Activated naive CD8-positive, alpha-beta T cell treated with anti-CD3 and anti-CD28 coated beads, Interleukin-2, amount 50 U/mL, for 24 hours (primary cell): ENCODE data around the gene BRD7.

Experiments
- ATAC-seq: fragments of 150-1000 bp; cut with Tn5 transposase; one replicate; pipeline ENCODE4 v1.10.0; 2021
- DNase-seq: peaks from one replicate; pipeline ENCODE4 v3.0.0; 2021
- H3K27ac Mint-ChIP-seq: one replicate; pipeline ENCODE4 v1.8.0; 2021; ENCODE audit warnings: mild to moderate bottlenecking, mixed read lengths
- H3K27me3 Mint-ChIP-seq: one replicate; pipeline ENCODE4 v1.8.0; 2021; ENCODE audit warnings: mixed read lengths
- H3K36me3 Mint-ChIP-seq: one replicate; pipeline ENCODE4 v1.8.0; 2021; ENCODE audit warnings: low read depth, mixed read lengths
- H3K4me1 Mint-ChIP-seq: one replicate; pipeline ENCODE4 v1.8.0; 2021; ENCODE audit warnings: mixed read lengths
- H3K4me3 Mint-ChIP-seq: one replicate; pipeline ENCODE4 v1.8.0; 2021; ENCODE audit warnings: mild to moderate bottlenecking, moderate library complexity, mixed read lengths
- H3K9me3 Mint-ChIP-seq: one replicate; pipeline ENCODE4 v1.8.0; 2021; ENCODE audit warnings: mixed read lengths

BRD7 gene

GRCh38 chr16:50373780-50374179 lies 5.0 kb upstream of the BRD7 start:
- H3K27ac Mint-ChIP-seq: no peak overlapping the region
- DNase-seq: no peak

GRCh38 chr16:50373345-50373701 lies 4.5 kb upstream of the BRD7 start:
- no peak overlapping the region for H3K27ac Mint-ChIP-seq
- peaks cover 8% of the 10 kb centered on the region for H3K4me1 Mint-ChIP-seq
- no peak for DNase-seq

More at GRCh38 chr16:50373780-50374179, 5.0 kb upstream of the BRD7 start:
- ATAC-seq: no peak
- Mint-ChIP-seq H3K27me3 (no peaks in the 10 kb centered on the region), H3K4me1 (peaks cover 8% of the 10 kb centered on the region), H3K9me3 (no peaks in the 10 kb centered on the region), H3K36me3 (no peaks in the 10 kb centered on the region), H3K4me3 (no peak overlapping the region)

GRCh38 chr16:50372611-50373344 lies 4.0 kb upstream of the BRD7 start:
- Mint-ChIP-seq H3K27ac (no peak overlapping the region), H3K4me1 (peaks cover 11% of the 10 kb centered on the region)
- DNase-seq: no peak

More at GRCh38 chr16:50373345-50373701, 4.5 kb upstream of the BRD7 start:
- no peaks in the 10 kb centered on the region for H3K36me3 Mint-ChIP-seq
- H3K4me3 Mint-ChIP-seq: no peak overlapping the region
- H3K27me3 Mint-ChIP-seq: no peaks in the 10 kb centered on the region
- ATAC-seq: no peak
- H3K9me3 Mint-ChIP-seq: no peaks in the 10 kb centered on the region

GRCh38 chr16:50371936-50372595 lies 3.3 kb upstream of the BRD7 start:
- no peaks in the 10 kb centered on the region for H3K27me3 Mint-ChIP-seq
- no peak for ATAC-seq
- H3K36me3 Mint-ChIP-seq: peaks cover 6% of the 10 kb centered on the region
- no peaks in the 10 kb centered on the region for H3K9me3 Mint-ChIP-seq
- H3K4me3 Mint-ChIP-seq: no peak overlapping the region
- no peak overlapping the region for H3K27ac Mint-ChIP-seq
- H3K4me1 Mint-ChIP-seq: peaks cover 18% of the 10 kb centered on the region
- DNase-seq: no peak

More at GRCh38 chr16:50372611-50373344, 4.0 kb upstream of the BRD7 start:
- Mint-ChIP-seq H3K4me3 (no peak overlapping the region), H3K9me3 (no peaks in the 10 kb centered on the region), H3K27me3 (no peaks in the 10 kb centered on the region), H3K36me3 (peaks cover 3% of the 10 kb centered on the region)
- no peak for ATAC-seq

GRCh38 chr16:50371036-50371716 lies 2.4 kb upstream of the BRD7 start:
- DNase-seq (no peak), ATAC-seq (no peak)
- Mint-ChIP-seq H3K4me1 (peaks cover 26% of the 10 kb centered on the region), H3K36me3 (peaks cover 10% of the 10 kb centered on the region), H3K4me3 (no peak overlapping the region), H3K9me3 (no peaks in the 10 kb centered on the region), H3K27ac (no peak overlapping the region), H3K27me3 (no peaks in the 10 kb centered on the region)

DNA sequence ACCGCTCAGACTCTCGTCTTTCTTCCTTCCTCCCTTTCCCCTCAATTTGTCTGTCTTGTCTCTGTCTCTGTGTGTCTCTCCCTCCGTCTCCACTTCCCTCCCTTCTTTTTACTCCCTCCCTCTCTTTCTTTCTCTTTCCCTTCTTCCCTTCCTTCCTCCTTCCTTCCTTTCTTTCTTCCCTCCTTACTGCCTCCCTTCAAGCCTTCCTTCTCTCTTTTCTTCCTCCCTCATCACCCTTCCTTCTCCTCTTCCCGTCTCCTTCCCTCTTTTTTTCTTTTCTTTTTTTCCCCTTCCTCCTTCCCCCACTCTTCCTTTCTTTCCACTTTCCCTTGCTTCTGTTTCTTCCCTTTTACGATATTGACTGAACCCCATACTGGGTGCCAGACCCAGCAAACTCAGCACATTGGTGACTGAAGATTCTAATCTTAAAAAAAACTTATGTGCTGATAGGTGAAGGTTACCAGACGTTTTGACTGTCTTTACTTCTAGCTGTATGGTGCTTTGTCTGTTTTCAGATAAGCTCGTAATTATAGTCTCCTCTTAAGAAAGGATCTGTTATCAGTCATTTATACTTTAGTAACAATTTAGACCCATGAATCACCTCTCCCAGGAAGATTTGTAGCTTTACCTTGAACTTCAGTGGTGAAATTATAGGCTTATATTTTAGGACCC lies 481 bp upstream of the BRD7 start:
- Mint-ChIP-seq H3K9me3 (no peaks in the 10 kb centered on the region), H3K27ac (peak overlapping the region; percentile 75), H3K4me3 (peak overlapping the region; percentile 81), H3K36me3 (peaks cover 26% of the 10 kb centered on the region), H3K4me1 (peaks cover 41% of the 10 kb centered on the region), H3K27me3 (no peaks in the 10 kb centered on the region)
- no peak for ATAC-seq
- no peak for DNase-seq

- Mint-ChIP-seq H3K27ac (peak overlapping the region; percentile 70), H3K36me3 (peaks cover 36% of the 10 kb centered on the region)
- DNase-seq: no peak
Measured at GRCh38 chr16:50367777-50368409, 895 bp downstream of the BRD7 start.

DNA sequence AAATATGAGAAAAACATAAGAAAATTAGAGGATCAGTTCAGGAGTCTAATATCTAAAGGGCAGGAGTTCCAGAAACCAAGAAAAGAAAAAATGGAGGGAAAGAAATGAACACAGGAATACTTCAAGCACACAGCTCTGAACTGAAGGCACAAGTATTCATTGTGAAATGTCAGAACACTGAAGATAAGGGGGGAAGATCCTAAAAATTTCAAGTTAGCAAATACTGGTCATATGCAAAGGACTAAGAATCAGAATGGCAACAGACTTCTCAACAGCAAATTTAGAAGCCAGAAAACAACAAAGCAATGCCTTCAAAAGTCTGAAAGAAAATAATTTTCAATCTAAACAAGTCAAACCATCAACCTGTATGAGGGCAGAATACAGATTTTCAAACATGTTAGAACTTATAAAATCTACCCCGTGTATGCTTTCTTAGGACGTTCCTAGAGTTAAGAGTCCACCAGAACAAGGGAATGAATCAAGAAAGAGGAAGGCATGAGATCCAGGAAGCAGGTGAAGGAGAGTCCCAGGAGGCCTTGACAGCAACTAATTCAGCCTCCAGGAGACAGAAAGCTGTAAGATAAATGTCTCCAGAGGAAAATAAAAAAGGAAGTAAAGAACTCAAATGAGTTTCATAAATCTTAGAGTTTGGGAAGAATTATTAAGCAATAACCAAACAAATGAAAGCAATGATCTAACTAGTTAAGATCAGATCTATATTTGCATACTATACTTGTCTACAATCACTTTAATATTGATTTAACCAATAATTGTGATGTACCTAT lies 2.8 kb downstream of the BRD7 start:
- Mint-ChIP-seq H3K36me3 (peaks cover 43% of the 10 kb centered on the region), H3K27me3 (no peaks in the 10 kb centered on the region), H3K9me3 (no peaks in the 10 kb centered on the region), H3K4me1 (peaks cover 52% of the 10 kb centered on the region), H3K4me3 (peak overlapping the region; percentile 41), H3K27ac (no peak overlapping the region)
- ATAC-seq (no peak), DNase-seq (no peak)

More at GRCh38 chr16:50367777-50368409, 895 bp downstream of the BRD7 start:
- peak overlapping the region; percentile 89 for H3K4me3 Mint-ChIP-seq
- H3K9me3 Mint-ChIP-seq: no peaks in the 10 kb centered on the region
- ATAC-seq: no peak
- H3K27me3 Mint-ChIP-seq: no peaks in the 10 kb centered on the region
- H3K4me1 Mint-ChIP-seq: peaks cover 43% of the 10 kb centered on the region

GRCh38 chr16:50363656-50364055 lies 5.1 kb downstream of the BRD7 start:
- Mint-ChIP-seq H3K27ac (no peak overlapping the region), H3K4me3 (no peak overlapping the region), H3K27me3 (no peaks in the 10 kb centered on the region), H3K36me3 (peaks cover 54% of the 10 kb centered on the region), H3K9me3 (no peaks in the 10 kb centered on the region), H3K4me1 (peaks cover 59% of the 10 kb centered on the region)
- no peak for DNase-seq
- ATAC-seq: no peak

DNA sequence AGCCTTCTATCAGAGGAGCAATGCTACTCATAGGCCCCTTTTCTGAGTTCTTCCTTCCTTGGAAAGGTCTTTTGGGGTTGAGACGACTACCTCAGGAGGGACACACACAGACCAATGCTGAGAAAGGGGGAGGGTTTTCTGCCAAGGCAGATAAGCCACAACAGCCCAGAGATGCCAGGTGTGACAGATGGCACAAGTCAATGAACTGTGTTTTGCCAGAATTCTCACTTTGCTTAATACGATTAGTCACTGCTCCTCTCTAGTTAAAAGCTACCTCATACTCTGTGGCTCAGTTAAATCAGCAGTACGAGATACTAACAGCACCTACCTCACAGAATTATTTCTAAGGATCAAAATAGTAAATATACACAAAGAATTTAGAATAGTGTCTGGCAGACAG lies 8.0 kb downstream of the BRD7 start:
- H3K9me3 Mint-ChIP-seq: no peaks in the 10 kb centered on the region
- H3K4me1 Mint-ChIP-seq: peaks cover 37% of the 10 kb centered on the region

DNA sequence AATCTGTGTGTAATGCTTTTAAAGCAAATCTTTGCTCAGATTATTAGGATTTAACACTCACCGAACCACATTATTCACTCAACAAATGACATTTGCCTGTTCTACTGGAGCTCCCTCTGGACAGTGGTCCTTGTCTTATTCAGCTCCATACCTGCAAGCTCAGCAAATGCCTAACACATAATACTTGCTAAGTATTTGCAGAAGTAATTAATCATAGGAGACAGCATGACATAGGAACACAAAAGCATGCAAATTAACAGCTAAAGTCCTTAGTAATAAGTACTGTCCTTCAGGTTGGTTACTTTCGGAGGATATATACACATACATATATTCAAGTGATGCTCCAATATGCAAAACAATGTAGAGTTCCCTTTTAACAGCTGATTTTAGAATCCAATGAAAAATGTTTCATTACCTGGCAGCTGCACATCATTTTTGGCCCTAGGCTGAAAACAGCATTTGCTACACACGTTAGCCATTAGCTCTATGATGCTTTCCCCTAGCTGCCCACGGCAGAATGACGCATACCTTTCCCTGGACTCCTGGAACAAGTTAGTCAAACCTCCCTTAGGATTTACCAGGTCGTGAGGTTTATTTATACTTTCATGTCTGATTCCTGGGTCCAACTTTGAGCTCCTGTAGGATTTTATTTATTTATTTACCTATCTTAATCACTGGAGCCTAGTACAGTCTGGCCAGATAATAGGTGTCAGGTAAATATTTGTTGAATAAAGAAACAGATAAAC lies 8.6 kb downstream of the BRD7 start:
- DNase-seq: no peak
- H3K27ac Mint-ChIP-seq: peak overlapping the region; percentile 20
- no peak for ATAC-seq
- no peak overlapping the region for H3K4me3 Mint-ChIP-seq
- no peaks in the 10 kb centered on the region for H3K9me3 Mint-ChIP-seq
- peaks cover 31% of the 10 kb centered on the region for H3K4me1 Mint-ChIP-seq
- H3K27me3 Mint-ChIP-seq: no peaks in the 10 kb centered on the region
- peaks cover 43% of the 10 kb centered on the region for H3K36me3 Mint-ChIP-seq

More for the DNA sequence above, 8.0 kb downstream of the BRD7 start:
- H3K27me3 Mint-ChIP-seq: no peaks in the 10 kb centered on the region
- peaks cover 46% of the 10 kb centered on the region for H3K36me3 Mint-ChIP-seq
- ATAC-seq (no peak), DNase-seq (no peak)
- no peak overlapping the region for H3K4me3 Mint-ChIP-seq
- peak overlapping the region; percentile 20 for H3K27ac Mint-ChIP-seq

DNA sequence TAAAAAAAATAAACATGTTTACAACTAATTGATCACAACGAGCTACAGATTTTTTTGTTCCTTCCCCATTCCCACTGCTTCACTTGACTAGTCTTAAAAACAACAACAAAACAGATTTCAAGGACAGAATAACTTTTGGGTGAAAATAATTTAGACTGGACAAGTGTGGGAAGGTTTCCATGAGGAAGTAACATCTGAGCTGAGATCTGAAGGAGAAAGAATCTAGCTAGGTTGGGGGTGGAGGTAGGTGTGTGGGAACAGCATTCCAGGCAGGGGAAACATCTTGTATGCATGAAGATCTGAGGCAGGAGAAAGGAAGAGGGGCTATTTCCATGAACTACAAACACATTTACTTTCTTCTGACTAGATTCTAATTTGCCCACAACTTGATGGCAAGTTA lies 9.2 kb downstream of the BRD7 start:
- no peaks in the 10 kb centered on the region for H3K9me3 Mint-ChIP-seq
- no peaks in the 10 kb centered on the region for H3K27me3 Mint-ChIP-seq
- H3K36me3 Mint-ChIP-seq: peaks cover 45% of the 10 kb centered on the region
- no peak for DNase-seq
- peaks cover 27% of the 10 kb centered on the region for H3K4me1 Mint-ChIP-seq
- peak overlapping the region; percentile 45 for H3K27ac Mint-ChIP-seq
- H3K4me3 Mint-ChIP-seq: no peak overlapping the region
- no peak for ATAC-seq
